ENCODE data around the gene CAMK2G. TPM values are rescaled to one million over a fixed set of nuclear protein-coding genes. Genes with fewer than 3 reads are reported as not detected.

The CAMK2G gene
- total RNA-seq, 2 experiments from 2014 or later: 22.9 to 26.3 TPM

GRCh38 chr10:73763343-73763742 is 111.0 kb downstream of the CAMK2G start:
- H3K9me3 Mint-ChIP-seq: no peaks in the 10 kb centered on the region
- peak overlapping the region; percentile 86 for H3K27ac Mint-ChIP-seq
- H3K27me3 Mint-ChIP-seq (ENCODE audit: low read depth): no peaks in the 10 kb centered on the region
- peaks cover 46% of the 10 kb centered on the region for H3K4me1 Mint-ChIP-seq (ENCODE audit: low read depth)
- H3K4me3 Mint-ChIP-seq: no peak overlapping the region
- CTCF ChIA-PET: interaction anchor here (1.3 kb wide), 1 partner anchor 18 kb away, joined by 4 read pairs; the partner anchor contains the start of gene CHCHD1
- peaks cover 50% of the 10 kb centered on the region for H3K36me3 Mint-ChIP-seq (ENCODE audit: low read depth)
- intact Hi-C loops (cut with micrococcal nuclease): loop anchor here (1.0 kb wide), 2 partner anchors 9 to 33 kb away; a partner anchor contains a TSS
- DNase-seq: peak; percentile 66

GRCh38 chr10:73762915-73763314 is 111.4 kb downstream of the CAMK2G start:
- CTCF ChIA-PET: interaction anchor here (0.7 to 1.3 kb wide), 2 partner anchors 9 to 19 kb away, joined by 3 to 4 read pairs; partner anchors contain the start of gene CHCHD1
- Mint-ChIP-seq H3K9me3 (no peaks in the 10 kb centered on the region), H3K27ac (peak overlapping the region; percentile 86), H3K36me3 (ENCODE audit: low read depth) (peaks cover 50% of the 10 kb centered on the region), H3K4me3 (no peak overlapping the region), H3K27me3 (ENCODE audit: low read depth) (no peaks in the 10 kb centered on the region), H3K4me1 (ENCODE audit: low read depth) (peaks cover 49% of the 10 kb centered on the region)
- DNase-seq: peak; percentile 38
- intact Hi-C loops (cut with micrococcal nuclease): loop anchor here (1.0 kb wide), 2 partner anchors 9 to 33 kb away; a partner anchor contains a TSS

Other genes with a start within 250 kb of the CAMK2G start
- not detected for gene MYOZ1, start 233.1 kb downstream of the CAMK2G start, total RNA-seq
- not detected for gene SYNPO2L, start 218.5 kb downstream of the CAMK2G start, total RNA-seq
- gene AGAP5, start 176.4 kb downstream of the CAMK2G start, total RNA-seq: 1 to 10 TPM; 7.8 to 9.0 TPM
- gene SEC24C, start 130.2 kb downstream of the CAMK2G start, total RNA-seq: 10 to 100 TPM; 67.0 to 68.1 TPM
- 10 to 100 TPM; 27.4 to 28.8 TPM for gene CHCHD1, start 92.5 kb downstream of the CAMK2G start, total RNA-seq
- 10 to 100 TPM; 25.8 to 26.7 TPM for gene ZSWIM8, start 88.9 kb downstream of the CAMK2G start, total RNA-seq
- 100 to 1,000 TPM; 102 to 127 TPM for gene NDST2, start 63.0 kb downstream of the CAMK2G start, total RNA-seq
- gene PLAU, start 36.6 kb upstream of the CAMK2G start, total RNA-seq: under 1 TPM; 0.26 to 0.27 TPM
- 10 to 100 TPM; 13.4 to 14.4 TPM for gene VCL, start 123.6 kb upstream of the CAMK2G start, total RNA-seq